Measurements from ENCODE around the gene GNA14.
"Not testable (repeated sequence)": the region's sequence is repeated elsewhere in the genome, so short reads cannot be mapped to it uniquely, and the experiment has no call there.

GRCh38 chr9:77489405-77490163, 158.5 kb downstream of the GNA14 start:
- TF ChIP-seq, protein P1, sequence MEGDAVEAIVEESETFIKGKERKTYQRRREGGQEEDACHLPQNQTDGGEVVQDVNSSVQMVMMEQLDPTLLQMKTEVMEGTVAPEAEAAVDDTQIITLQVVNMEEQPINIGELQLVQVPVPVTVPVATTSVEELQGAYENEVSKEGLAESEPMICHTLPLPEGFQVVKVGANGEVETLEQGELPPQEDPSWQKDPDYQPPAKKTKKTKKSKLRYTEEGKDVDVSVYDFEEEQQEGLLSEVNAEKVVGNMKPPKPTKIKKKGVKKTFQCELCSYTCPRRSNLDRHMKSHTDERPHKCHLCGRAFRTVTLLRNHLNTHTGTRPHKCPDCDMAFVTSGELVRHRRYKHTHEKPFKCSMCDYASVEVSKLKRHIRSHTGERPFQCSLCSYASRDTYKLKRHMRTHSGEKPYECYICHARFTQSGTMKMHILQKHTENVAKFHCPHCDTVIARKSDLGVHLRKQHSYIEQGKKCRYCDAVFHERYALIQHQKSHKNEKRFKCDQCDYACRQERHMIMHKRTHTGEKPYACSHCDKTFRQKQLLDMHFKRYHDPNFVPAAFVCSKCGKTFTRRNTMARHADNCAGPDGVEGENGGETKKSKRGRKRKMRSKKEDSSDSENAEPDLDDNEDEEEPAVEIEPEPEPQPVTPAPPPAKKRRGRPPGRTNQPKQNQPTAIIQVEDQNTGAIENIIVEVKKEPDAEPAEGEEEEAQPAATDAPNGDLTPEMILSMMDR (conservative IDR thresholded peaks at IDR 0.05; ENCODE audit: low read depth, low read length), result not testable (repeated sequence)
- not testable (repeated sequence) for TF ChIP-seq EZH2 (IDR thresholded peaks at IDR 0.05; ENCODE audit: low read length, unreplicated experiment); EZH2phosphoT487 (IDR thresholded peaks at IDR 0.05; ENCODE audit: borderline replicate concordance, low read length)

Data from PC-3 (cell line).